SH-SY5Y (cell line): ENCODE results near the gene POLD1.

Source experiments
- GATA2 ChIP-seq: IDR thresholded peaks from 2 replicates; pipeline ENCODE4 v1.6.1; 2011; ENCODE audit warnings: mild to moderate bottlenecking, low read depth, low read length
- GATA3 ChIP-seq: IDR thresholded peaks from 2 replicates; pipeline ENCODE4 v1.6.1; 2011; ENCODE audit warnings: low read depth, mild to moderate bottlenecking, low read length, moderate library complexity

DNA sequence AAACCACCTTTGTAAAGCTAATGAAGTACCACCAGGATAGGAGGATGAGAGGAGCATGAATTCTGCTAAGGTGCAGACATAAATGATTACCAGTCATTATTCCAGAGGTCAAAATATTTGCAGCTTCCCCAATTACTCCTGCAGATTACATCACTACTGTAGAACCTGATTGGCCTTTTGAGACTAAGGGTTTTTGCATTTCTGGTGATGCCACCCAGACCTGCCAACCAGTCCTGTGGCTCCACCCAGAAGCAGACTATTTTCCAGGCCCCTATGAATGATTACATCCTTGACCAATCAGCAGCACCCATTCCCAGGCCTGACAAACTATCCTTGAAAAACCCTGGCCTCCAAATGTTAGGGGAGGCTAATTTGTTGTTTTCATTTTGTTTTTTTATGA, 43.8 kb upstream of the POLD1 start:
- no peak for TF ChIP-seq GATA2
- no peak for TF ChIP-seq GATA3
